Fibroblast of the aortic adventitia (primary cell): Measurements from ENCODE around the gene GLYATL1B. TPM values are rescaled to one million over a fixed set of nuclear protein-coding genes. Genes with fewer than 3 reads are reported as not detected.
"Not testable (repeated sequence)": the region's sequence is repeated elsewhere in the genome, so short reads cannot be mapped to it uniquely, and the experiment has no call there.

Source experiments
- DNase-seq: peaks from one replicate; pipeline ENCODE4 v3.0.0-alpha.2; 2010; ENCODE audit warnings: low read depth
- H3K4me3 ChIP-seq: 2 replicates; pipeline ENCODE4 v1.5.1; 2011; ENCODE audit warnings: low read depth, mild to moderate bottlenecking, control low read depth, low read length, moderate library complexity
- total RNA-seq: library from RNA; depleted of rRNA; stranded (reverse); fragments of >200 nt; gene quantifications from 2 replicates; pipeline ENCODE4 v1.2.3, GENCODE V29; 2012; ENCODE audit warnings: low replicate concordance
- TF ChIP-seq, protein P1 (sequence below): IDR thresholded peaks from 2 replicates; pipeline ENCODE4 v1.5.1; 2011; ENCODE audit warnings: mild to moderate bottlenecking, low read length, control low read depth, inconsistent platforms; ENCODE audit not compliant: insufficient read depth

The GLYATL1B gene
- total RNA-seq, 1 donor = not detected

DNA sequence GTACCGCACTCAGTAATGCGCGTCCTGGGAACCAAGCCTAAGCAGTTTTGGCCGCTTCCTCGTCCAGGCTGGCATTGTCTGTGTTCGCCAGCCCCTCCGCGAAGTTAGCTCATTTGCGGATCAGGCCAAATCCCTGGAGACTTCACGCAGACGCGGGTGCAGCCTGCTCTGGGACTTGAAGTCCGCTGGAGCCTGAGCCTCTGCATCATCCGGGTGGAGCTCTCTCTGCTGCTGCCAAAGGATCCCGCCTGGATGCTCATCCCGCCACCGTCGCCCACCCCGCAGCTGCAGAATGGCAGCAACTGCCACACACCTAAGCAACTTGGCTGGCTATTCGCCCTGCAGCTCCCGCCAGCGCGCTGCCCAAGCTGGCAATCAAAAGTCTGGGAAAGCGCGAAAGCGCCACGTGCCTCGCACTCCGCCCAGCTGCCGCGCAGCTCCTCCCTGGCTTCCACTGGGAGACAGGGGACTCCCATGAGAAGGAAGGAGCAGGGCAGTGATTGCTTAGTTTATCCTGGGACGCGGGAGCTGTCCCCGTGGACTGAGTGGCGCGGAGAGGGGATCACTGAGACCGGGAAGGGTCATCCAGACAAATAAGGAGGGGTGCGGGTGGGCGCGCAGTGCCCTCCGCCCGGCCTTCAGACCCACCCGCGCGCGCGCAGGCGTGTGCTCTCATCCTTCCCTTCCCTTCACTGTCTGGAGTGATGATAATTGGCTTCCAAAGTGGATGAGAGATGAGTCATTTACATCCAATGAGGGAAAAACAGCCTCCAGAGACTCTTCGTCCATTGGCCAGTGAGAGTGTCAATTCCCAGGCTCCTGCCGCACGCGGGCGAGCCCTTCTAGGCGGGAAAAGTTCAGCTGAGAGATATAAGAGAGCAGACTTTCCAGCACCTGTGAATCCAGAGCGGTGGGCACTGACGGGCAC is 23.2 kb upstream of the GLYATL1B start:
- TF ChIP-seq, protein P1, sequence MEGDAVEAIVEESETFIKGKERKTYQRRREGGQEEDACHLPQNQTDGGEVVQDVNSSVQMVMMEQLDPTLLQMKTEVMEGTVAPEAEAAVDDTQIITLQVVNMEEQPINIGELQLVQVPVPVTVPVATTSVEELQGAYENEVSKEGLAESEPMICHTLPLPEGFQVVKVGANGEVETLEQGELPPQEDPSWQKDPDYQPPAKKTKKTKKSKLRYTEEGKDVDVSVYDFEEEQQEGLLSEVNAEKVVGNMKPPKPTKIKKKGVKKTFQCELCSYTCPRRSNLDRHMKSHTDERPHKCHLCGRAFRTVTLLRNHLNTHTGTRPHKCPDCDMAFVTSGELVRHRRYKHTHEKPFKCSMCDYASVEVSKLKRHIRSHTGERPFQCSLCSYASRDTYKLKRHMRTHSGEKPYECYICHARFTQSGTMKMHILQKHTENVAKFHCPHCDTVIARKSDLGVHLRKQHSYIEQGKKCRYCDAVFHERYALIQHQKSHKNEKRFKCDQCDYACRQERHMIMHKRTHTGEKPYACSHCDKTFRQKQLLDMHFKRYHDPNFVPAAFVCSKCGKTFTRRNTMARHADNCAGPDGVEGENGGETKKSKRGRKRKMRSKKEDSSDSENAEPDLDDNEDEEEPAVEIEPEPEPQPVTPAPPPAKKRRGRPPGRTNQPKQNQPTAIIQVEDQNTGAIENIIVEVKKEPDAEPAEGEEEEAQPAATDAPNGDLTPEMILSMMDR = no peak
- no peak overlapping the region for H3K4me3 ChIP-seq
- DNase-seq = no peak

DNA sequence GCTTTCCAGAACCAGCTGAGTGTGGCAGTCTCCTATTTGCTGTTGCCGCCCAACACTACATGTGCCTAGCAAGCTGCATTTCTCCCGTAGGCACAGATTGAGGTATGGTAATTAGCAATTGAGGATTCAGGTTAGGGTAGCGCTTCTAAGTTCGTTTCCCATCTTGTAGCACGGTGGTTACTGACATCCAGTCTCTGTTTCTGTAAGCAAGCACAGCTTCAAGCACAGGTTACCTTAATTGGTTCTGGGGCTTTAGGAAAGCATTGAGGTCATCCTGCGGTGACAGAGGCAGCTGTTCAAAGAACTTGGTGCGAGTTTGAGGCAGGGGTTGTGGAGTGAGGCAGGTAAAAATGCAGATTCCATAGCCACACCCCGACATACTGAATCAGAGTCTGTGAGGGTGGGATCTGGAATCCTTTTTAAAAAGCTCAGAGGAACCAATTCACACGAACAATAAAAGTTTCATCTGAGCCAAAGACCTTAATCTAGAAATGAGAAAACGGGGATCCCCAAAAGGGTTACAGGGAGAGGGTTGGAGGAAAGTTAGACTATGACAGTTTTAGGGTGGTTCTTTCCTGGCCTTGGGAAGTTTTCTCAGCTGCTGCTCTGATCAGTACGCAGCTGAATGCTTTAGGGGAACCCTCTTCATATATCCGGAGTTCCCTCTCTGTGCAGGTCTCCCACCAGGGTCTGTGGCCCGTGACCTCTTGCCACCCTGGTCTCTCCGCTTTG is 21.9 kb upstream of the GLYATL1B start:
- not testable (repeated sequence) for DNase-seq, H3K4me3 ChIP-seq

DNA sequence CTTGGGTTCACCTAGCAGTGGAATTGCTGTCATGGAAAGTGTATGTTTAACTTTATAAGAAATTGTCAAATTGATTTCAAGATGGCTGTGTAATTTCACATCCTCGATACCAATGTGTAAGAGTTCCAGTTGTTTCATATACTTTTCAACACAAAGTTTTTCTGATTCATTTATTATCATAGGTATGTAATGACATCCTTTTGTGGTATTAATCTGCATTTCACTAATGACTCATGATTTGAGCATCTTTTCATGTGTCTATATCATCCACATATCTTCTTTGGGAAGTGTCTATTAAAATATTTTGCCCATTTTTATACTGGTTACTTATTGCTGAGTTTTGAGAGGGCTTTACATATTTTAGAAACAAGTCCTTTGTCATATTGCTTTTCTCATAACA is 17.0 kb upstream of the GLYATL1B start:
- no peak overlapping the region for H3K4me3 ChIP-seq
- no peak for DNase-seq
- TF ChIP-seq, protein P1 = no peak

DNA sequence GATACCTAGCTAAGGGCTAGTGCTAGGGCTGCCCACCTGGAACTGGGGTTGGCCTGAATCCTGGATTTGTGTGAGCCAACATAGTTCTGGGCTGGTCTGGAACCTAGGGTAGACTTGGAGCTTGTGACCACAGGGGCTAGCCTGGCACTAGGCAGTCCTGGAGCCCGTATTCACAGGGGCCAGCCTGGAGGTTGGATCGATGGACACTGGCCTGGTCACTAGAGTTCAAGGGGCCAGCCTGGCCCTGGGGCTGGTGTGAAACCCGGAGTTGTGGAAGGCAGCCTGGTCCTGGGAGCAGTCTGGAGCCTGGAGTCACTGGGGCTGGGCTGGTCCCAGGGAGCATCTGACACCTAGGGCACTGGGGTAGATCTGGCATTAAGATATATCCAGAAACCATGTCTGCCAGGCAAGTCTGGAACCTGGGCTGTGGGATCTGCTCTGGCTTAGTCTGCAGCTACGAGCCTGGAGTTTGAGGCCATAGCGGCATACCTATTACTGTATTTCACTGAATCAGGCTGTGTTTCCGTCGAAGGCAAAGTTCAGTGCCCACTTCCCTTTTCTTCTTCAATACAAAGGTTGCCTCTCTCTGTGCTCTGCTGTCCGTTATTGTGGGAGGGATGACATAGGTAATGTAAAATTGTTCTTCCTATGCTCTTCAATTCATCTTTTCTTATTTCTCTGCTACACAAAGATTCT is 9.1 kb upstream of the GLYATL1B start:
- H3K4me3 ChIP-seq = no peak overlapping the region
- TF ChIP-seq, protein P1 = no peak
- no peak for DNase-seq

DNA sequence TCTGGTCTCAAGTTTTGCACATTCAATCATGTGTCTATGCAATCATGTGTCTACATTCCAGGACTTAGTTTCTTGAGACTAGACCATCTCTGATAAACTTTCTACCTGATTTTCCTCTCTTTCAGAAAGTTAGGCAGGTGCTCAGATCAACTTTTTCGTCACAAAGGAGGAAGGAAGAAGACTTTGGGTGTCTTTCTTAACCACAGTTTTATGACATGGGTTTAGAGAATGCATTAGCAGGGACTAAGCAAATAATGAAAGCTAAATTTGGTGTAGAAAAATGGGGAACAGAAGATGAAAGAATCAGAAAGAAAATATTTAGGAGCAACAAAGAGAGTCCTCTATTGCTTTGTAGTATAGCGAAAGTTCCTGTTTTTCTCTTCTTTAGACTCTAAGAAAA is 7.7 kb upstream of the GLYATL1B start:
- TF ChIP-seq, protein P1 = no peak
- no peak for DNase-seq
- no peak overlapping the region for H3K4me3 ChIP-seq

DNA sequence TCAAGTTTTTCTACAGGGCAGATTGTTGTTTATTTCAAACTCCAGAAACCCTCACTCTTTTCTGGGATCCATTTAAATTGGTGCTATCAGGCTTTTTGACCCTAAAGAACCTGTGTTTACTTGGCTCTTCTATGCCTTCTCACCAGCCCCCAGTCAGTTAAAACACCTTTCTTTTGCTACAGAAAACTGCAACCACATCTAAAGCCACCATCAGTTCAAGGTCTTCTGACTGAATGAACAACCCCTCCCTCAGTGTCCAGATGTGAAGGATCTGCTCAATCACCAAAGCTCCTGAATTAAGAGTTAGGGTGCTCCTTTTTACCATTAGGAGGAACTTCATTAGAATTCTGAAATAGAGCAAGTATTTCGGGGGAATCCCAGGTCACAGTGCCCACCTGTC is 7.0 kb upstream of the GLYATL1B start:
- DNase-seq = no peak
- TF ChIP-seq, protein P1 = no peak
- no peak overlapping the region for H3K4me3 ChIP-seq

DNA sequence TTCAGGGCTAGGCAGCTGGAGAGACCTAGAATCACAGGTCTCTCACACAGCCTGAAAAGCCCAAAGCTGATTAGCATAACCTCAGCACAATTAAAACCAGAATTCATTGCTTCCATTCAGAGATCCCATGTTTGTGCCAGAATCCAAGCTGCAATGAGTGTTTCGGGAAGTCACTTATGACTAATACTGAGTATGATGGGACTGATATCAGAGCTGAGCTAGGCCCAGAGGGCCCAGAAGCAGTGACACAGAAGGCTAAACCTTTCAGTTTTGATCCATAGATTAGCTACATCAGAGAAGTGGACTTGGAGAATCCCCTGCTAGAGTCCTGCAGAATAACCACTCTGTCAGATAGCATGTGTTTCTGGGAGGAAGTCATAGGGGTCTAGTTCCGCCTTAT is 5.7 kb upstream of the GLYATL1B start:
- H3K4me3 ChIP-seq, DNase-seq: not testable (repeated sequence)

DNA sequence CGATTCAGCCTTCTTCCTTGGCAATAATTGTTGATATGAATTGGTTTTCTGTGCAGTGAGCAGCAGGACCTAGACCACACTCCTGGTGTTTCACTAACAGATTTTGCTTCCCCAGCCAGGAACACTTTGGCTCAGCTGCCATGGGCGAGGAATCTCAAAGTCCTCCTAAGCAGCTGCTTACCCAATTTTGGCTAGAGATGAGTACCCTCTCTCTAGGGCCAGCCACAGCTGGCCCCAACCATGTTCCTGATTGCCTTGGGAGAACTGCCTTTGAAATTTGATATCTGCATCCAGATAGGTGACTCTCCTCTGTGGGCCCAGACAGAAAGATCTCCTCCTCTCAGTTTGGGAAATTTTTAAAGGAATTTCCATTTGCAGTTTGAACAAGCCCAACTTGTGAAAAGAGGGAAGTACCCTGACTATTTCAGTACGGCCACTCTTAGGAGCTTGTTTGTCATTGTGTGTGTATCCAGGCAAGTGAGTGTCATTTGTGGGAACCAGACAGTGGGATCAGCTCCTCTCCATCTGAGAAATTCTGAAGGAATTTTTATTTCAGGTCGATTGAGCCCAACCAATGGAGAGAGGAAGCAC is 4.6 kb upstream of the GLYATL1B start:
- DNase-seq = not testable (repeated sequence)

More for the DNA sequence above, 4.6 kb upstream of the GLYATL1B start:
- not testable (repeated sequence) for H3K4me3 ChIP-seq
